Stimulated activated CD8-positive, alpha-beta memory T cell treated with anti-CD3 and anti-CD28 coated beads, Interleukin-7, amount 100 ng/mL, for 4 hours (primary cell): ENCODE results near the gene LEF1.
A peak's percentile ranks its signal among the peaks of the same experiment; 100 is the strongest.

Experiments used
- DNase-seq, 2 donors: peaks; one replicate each; pipeline ENCODE4 v3.0.0-alpha.2; 2020; ENCODE audit warnings: low read depth in 2 of 2

Gene LEF1

GRCh38 chr4:108168671-108169523 lies at the start of gene LEF1:
LEF1 (minus strand) TSS chr4:108168932; CDS start chr4:108167767, 1,165 bp downstream.
- DNase-seq, result peak; percentile 66 to 72

DNA sequence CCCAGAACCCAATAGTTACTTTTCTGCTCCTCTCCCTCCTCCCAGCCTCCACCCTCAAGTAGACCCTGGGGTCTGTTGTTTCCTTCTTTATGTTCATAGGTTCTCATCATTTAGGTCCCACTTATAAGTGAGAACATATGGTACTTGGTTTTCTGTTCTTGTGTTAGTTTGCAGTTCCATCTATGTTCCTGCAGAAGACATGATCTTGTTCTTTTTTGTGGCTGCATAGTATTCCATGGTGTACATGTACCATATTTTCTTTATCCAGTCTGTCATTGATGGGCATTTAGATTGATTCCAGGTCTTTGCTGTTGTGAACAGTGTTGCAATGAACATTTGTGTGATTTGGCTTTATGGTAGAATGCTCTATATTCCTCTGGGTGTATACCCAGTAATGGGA lies 47.8 kb upstream of the LEF1 start:
- no peak for DNase-seq

- no peak for DNase-seq
Measured at GRCh38 chr4:108215055-108215454, 46.3 kb upstream of the LEF1 start.

GRCh38 chr4:108213723-108214122 lies 45.0 kb upstream of the LEF1 start:
- DNase-seq, result no peak

GRCh38 chr4:108213308-108213707 lies 44.6 kb upstream of the LEF1 start:
- DNase-seq, result no peak

DNA sequence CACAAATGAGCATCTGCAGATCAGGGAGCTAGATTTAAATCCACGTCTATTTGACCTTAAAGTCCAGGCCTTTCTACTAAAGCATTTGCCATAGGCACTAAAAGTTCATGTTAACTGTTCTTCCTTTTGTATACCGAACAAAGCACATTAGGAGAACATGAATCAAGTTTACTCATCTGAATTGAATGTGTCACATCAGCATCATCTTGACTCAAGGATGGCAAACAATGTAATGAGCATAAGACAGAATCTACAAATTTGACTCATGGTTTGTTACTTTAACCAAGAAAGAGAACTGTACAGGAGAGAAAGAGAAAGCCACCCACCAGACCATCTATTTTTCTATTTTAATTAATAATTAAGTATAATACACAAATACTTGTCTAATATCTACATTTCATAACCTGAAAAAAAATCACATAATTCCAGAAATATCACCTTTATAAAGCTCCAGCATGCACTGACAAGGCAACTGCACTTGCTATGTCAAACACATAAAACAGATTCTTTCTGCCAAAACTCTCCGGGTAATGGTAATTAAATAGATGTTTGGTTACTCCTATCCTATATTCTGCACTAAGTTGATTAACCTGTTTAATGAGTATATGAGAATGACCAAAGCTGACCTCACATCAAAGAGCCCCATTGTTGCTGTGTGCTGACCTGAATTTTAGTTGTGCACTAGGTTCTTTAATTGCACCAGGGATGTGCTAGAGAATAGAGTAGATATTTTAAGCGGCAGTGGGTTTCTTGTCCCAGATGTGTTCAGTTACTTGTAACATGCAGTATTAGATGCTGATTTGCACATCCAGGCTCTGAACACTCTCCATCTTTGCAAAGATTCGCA lies 42.5 kb upstream of the LEF1 start:
- DNase-seq, result no peak

DNA sequence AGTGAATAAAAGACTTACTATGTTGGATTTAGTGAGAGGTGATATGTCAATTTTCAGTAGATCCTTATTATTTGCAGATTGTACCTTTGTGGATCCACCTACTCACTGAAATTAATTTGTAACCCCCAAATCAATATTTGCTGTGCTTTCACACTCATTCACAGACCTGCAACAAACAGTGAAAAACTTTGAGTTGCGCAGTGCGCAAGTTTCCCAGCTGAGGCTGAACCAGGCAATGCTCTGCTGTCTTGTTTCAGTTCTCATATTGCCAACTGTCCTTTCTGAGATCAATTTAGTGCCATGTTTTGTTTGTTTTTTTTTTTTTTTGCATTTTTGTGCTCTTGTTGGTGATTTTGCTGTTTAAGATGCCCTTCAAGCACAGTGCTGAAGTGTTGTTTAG lies 40.8 kb upstream of the LEF1 start:
- DNase-seq, result no peak

- no peak for DNase-seq
Measured at GRCh38 chr4:108205859-108206258, 37.1 kb upstream of the LEF1 start.

DNA sequence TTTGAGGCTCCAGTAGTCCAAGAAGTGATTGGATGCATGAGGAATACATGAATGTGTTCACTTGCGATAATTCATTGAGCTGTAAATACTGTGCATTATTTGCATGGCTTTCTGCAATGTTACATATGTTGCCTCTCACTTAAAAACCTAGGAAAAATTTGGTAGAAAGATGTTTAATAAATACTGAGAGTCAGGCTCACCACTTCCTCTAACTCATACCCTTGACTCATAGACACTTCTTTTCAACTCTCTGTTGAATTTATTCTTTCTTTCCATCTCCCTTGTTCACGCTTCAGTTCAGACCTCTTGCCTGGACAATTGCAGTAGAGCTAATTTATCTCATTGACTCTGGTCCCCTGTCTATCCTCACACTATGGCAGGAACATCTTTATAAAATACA lies 35.8 kb upstream of the LEF1 start:
- no peak for DNase-seq

- DNase-seq, result no peak
Measured at GRCh38 chr4:108203377-108203776, 34.6 kb upstream of the LEF1 start.

DNA sequence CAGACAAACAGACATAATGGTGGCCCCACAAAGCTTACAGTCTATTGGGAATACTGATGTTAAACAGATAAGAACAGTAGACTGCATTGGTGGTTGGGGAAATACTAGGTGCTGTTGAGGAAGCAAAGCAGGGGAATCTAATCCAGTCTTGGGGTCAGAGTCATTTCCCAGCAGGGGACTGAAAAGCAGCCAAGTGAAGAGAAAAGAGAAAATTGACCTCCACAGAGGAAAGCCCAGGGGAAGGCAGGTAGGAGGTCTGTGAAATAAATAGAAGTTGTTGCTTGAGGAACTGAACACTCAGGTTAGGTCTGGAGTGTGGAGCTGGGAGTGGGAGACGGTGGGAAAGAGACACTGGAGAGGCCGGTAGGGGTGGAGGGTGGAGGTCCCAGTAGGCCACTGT lies 33.0 kb upstream of the LEF1 start:
- no peak for DNase-seq

GRCh38 chr4:108199881-108200280 lies 31.1 kb upstream of the LEF1 start:
- no peak for DNase-seq

GRCh38 chr4:108193886-108194672 lies 25.3 kb upstream of the LEF1 start:
- DNase-seq, result no peak

- DNase-seq, result no peak
Measured at GRCh38 chr4:108192935-108193334, 24.2 kb upstream of the LEF1 start.

DNA sequence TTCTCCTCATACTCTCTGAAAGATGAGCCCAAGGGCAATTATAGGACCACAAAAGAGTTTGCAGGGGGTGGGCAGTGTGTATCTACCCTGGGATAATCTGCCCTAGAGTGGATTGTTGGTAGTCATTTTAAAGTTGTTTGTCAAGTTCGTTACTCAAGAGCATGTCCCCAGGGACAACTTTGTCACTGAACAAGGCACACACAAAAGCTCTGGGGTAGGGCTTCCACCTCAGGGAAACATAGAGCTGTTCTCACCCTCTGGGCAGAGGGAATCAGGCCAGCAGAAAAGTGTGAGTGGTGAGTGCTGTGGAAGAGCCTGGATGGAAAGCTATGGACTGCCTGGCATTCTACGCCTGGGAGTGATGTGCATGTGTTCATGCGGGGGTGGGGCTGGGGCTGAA lies 23.3 kb upstream of the LEF1 start:
- no peak for DNase-seq

DNA sequence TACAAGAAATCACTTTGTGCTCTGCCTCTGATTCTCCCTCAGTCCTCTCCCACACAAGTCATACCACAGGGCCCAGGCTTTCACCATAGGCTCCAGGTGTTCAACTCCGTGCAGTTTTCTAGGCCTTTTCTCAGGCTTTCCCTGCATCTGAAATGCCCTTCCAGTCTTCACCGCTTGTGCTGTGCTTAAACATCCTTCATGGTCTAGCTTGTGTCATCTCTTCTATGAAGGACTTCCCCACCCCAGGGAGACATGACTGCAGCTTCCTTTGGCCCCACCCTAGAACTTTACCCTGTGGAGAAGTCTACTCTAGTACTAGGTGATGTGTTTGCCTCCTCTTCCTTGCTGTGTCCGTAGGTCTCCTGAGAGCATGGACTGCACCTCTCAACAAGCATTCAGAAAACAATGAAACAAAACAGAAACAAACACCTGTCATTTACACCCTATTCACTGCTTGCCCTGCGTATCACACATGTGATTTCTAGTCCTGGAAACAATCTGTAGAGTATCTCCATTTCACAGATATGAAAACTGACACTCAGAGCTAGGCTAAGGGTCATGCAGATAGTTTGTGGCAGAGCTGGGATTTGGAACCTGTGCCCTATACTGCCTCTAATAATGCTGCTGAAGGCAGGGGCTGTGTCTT lies 22.7 kb upstream of the LEF1 start:
- DNase-seq, result no peak

- DNase-seq, result no peak
Measured at GRCh38 chr4:108188770-108189169, 20.0 kb upstream of the LEF1 start.

DNA sequence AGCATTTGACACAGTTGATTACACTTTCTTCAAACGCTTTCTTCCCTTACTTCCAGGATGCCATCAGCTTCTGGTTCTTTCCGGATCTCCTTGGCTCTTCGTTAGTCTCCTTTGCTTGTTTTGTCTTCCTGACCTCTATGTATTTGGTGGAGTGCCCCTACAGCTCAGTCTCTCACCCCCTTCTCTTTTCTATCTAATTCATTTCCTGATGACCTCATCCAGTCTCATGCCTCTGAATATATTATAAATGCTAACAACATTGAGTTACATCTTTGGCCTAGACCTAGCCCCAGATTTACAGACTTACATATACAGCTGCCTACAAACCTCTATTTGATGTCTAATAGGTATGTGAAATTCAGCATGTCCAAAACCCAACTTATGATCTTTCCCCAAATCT lies 16.5 kb upstream of the LEF1 start:
- DNase-seq, result no peak

DNA sequence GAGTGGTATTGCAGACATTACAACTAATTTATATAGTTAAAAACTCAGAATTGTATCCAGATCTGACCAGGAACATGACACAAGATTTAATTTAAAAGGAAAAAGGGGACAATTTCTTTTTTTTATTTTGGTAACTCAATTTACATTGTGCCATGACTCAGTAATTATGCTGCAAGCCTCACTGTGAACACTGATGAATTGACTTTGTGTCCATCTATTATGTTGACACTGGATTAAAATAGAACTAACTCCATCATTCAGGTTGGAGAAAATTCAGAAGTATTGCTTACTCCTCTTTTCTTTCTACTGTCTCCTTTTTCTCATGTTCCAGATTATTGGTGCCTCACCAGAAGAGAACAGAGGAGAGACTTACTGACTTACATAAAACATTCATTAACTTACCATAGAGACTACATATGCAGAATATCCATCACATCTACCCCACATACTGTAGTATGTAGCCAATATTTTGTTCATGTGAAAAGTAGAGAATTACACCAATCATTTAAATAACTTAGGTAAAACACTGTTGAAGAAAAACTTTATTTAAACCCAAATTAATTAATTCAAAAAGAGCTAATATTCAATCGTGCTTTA lies 15.8 kb upstream of the LEF1 start:
- DNase-seq, result no peak

GRCh38 chr4:108181704-108182103 lies 13.0 kb upstream of the LEF1 start:
- DNase-seq, result no peak

GRCh38 chr4:108180513-108180912 lies 11.8 kb upstream of the LEF1 start:
- DNase-seq, result no peak
